NCI-H2227 (cell line): ENCODE measurements around the gene ACE.

Experiments used
- DNase-seq: peaks from one replicate; lab custom pipeline; 2025; ENCODE audit not compliant: unreplicated experiment; lab: John Stamatoyannopoulos, UW

Gene ACE

GRCh38 chr17:63533433-63534077 is 56.7 kb downstream of the ACE start:
- no peak for DNase-seq

GRCh38 chr17:63534078-63534570 is 57.3 kb downstream of the ACE start:
- no peak for DNase-seq

GRCh38 chr17:63534816-63535455 is 58.1 kb downstream of the ACE start:
- no peak for DNase-seq

GRCh38 chr17:63535640-63536039 is 58.8 kb downstream of the ACE start:
- no peak for DNase-seq

GRCh38 chr17:63537001-63537400 is 60.1 kb downstream of the ACE start:
- no peak for DNase-seq

- DNase-seq, result peak; percentile 60
These were observed 61.3 kb downstream of the ACE start for GRCh38 chr17:63537991-63538692.

- DNase-seq, result no peak
These were observed 62.1 kb downstream of the ACE start for GRCh38 chr17:63538693-63539595.

GRCh38 chr17:63540590-63540989 is 63.7 kb downstream of the ACE start:
- no peak for DNase-seq

- DNase-seq, result no peak
These were observed 65.3 kb downstream of the ACE start for GRCh38 chr17:63542218-63542545.

GRCh38 chr17:63542942-63543821 is 66.3 kb downstream of the ACE start:
- DNase-seq, result peak; percentile 53

GRCh38 chr17:63543822-63544420 is 67.1 kb downstream of the ACE start:
- DNase-seq, result no peak

GRCh38 chr17:63544467-63545301 is 67.8 kb downstream of the ACE start:
- DNase-seq, result no peak

- DNase-seq, result no peak
These were observed 69.6 kb downstream of the ACE start for GRCh38 chr17:63546308-63547082.

GRCh38 chr17:63547083-63547523 is 70.2 kb downstream of the ACE start:
- no peak for DNase-seq
